GM18507 (cell line): ENCODE results near the gene CEP85.
"Not testable (repeated sequence)": the region's sequence is repeated elsewhere in the genome, so short reads cannot be mapped to it uniquely, and the experiment has no call there.

Experiments
- DNase-seq: peaks from one replicate; pipeline ENCODE4 v3.0.0; 2011; ENCODE audit warnings: low read depth; ENCODE audit not compliant: insufficient read length; ENCODE audit errors: extremely low spot score
- FAIRE-seq: peaks from 2 replicates; lab custom pipeline; 2011; peaks lifted over from hg19 to GRCh38; lab: Jason Lieb, UNC

The CEP85 gene

GRCh38 chr1:26287033-26287711, 53.2 kb downstream of the CEP85 start:
- DNase-seq = no peak
- peak; percentile 87 for FAIRE-seq

DNA sequence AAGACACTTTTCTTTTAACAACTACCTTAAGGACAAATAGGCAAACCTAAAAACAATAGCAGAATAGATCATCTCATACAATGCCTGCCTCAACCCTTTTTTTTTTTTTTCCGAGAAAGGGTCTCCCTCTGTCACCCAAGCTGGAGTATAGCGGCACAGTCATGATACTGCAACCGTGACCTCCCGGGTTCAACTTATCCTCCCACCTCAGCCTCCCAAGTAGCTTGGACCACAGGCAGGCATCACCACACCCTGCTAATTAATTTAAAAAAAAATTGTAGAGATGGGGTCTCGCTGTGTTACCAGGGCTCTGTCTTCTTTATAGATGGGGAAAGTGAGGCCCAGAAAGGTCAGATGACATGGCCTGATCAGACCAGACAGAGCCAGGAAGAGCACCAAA, 53.8 kb downstream of the CEP85 start:
- FAIRE-seq = peak; percentile 41
- no peak for DNase-seq

- FAIRE-seq (peak; percentile 59), DNase-seq (no peak)
Observed at GRCh38 chr1:26288311-26288941, 54.4 kb downstream of the CEP85 start.

GRCh38 chr1:26289158-26290059, 55.4 kb downstream of the CEP85 start:
- FAIRE-seq (peak; percentile 82), DNase-seq (peak; percentile 67)

GRCh38 chr1:26290122-26290881, 56.3 kb downstream of the CEP85 start:
- FAIRE-seq (peak; percentile 35), DNase-seq (no peak)

GRCh38 chr1:26290882-26291261, 56.9 kb downstream of the CEP85 start:
- no peak for FAIRE-seq
- no peak for DNase-seq

GRCh38 chr1:26291433-26291832, 57.4 kb downstream of the CEP85 start:
- FAIRE-seq (no peak), DNase-seq (no peak)

- no peak for FAIRE-seq
- no peak for DNase-seq
Observed at GRCh38 chr1:26291939-26292338, 57.9 kb downstream of the CEP85 start.

DNA sequence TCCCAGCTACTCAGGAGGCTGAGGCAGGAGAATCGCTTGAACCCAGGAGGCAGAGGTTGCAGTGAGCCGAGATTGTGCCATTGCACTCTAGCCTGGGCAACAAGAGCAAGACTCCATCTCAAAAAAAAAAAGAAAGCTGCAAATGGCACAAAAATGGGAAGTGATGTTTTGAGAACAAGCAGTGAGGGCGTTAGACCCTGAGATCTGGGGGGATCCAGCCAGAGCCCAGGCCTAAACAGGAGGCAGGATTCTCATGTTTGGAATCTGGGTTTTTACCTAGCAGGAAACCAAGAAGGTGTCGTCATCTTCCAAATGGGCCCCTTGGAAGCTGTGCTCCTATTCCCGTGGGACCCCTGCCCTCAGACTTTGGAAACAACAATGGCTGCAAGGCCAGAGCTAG, 58.7 kb downstream of the CEP85 start:
- not testable (repeated sequence) for DNase-seq

DNA sequence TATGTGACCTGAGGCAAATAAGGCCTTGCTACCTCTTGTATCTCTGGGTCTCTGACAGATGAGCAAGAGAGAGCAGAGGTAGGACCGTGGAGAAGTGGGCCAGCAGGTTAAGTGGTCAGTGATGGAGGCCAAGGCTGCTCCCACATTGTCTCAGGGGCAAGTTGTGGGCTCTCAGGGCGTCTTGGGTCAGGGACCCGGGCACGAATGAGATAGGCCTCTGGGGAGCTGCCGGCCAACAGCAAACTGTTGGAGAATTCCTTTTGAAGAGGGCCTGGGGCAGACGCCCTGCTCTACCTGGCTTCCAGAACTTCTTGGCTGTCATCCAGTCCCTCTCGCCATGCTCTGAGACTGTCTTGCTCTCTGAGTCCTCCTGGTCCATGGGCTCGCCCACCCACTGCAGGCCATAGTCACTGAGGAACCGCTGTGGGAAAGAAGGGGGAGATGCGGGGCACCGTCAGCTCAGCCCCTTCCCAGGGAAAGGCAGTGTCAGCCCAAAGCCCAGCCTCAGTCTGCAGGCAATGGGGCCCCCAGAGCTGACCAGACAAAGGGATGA, 60.0 kb downstream of the CEP85 start:
- FAIRE-seq (no peak), DNase-seq (no peak)

More for the DNA sequence above, 58.7 kb downstream of the CEP85 start:
- FAIRE-seq = not testable (repeated sequence)

GRCh38 chr1:26295194-26296138, 61.5 kb downstream of the CEP85 start:
- DNase-seq (no peak), FAIRE-seq (no peak)

DNA sequence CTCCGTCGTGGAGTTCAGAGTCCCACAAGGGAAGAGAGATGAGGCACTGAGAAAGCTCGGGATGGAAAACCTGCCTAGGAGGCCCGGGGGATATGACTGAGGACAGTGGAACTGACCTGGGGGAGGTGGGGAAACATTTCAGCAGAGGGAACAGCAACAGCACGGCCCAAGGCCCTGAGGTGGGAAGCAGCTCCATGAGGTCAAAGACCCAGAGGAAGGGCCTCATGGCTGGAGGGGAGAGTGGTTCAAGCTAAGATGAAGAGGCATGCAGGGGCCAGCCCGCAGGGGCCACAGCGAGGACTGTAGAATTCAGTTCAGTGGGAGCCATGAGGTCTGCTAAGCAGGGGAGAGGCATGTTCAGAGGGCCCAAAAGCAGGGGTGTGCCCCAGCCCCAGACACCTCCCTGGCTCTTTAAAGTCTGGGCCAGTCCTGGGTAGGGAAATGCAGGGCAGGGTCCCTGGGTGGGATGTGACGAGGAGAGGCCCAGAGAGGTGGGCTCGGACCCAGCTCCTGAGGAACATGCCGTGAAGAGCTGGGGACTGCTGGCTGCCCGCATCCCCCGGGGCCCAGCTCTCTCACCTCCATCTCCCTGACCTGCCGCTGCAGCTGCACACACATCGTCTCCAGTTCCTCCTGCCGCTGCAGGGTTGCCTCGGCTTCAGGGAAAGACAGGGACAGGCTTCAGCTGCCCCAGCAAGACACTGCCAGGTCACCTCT, 62.5 kb downstream of the CEP85 start:
- FAIRE-seq (no peak), DNase-seq (no peak)

DNA sequence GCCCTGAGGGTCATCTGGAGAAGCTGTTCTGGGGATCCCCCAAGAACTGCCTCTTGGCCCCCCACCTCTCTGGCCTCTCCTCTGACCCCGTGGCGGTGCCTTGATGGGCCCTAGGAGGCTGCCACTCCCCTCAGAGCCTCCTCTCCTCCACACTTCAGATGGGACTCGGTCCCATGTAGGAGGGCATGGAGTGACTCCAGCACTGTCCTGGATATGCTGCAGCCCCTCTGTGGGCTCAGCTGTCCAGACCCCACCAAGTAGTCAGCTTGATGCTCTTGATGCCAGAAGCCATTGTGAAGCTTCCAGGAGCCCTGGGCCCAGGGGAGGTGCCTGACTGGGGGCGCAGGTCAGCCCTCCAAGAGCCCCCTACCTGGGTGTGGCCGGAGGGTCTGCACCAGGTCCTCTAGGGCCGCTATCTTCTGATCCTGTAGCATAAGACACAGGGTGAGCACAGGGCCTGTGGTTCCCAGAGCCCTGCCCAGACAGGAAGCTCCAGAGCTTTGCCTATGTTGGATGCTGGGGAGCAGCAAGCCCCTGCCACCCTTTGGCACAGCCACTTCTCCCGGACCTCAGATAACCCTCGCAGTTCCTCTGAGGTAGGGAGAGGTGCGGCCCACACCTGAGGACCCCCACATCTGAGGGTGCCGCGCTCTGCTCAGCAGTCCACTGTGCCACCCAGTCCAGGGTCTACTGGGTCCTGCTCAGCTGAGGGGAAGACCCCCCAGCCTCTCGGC, 63.2 kb downstream of the CEP85 start:
- FAIRE-seq = no peak
- no peak for DNase-seq

DNA sequence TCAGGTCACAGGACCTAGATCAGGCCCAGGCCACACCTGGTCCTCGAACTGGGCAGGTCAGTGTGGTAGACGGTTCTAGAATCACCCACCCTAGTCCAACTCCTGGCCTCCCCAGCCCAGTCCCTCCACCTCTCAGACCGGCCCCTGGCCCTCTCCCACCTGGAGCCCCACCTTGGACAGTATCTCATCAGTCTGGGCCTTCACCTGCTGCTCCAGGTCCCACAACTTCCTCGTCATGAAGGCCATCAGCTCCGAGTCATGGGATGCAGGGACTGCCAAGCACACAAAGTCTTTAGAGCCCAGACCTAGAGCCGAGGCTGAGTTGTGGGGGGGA, 63.8 kb downstream of the CEP85 start:
- FAIRE-seq = no peak
- DNase-seq = no peak

DNA sequence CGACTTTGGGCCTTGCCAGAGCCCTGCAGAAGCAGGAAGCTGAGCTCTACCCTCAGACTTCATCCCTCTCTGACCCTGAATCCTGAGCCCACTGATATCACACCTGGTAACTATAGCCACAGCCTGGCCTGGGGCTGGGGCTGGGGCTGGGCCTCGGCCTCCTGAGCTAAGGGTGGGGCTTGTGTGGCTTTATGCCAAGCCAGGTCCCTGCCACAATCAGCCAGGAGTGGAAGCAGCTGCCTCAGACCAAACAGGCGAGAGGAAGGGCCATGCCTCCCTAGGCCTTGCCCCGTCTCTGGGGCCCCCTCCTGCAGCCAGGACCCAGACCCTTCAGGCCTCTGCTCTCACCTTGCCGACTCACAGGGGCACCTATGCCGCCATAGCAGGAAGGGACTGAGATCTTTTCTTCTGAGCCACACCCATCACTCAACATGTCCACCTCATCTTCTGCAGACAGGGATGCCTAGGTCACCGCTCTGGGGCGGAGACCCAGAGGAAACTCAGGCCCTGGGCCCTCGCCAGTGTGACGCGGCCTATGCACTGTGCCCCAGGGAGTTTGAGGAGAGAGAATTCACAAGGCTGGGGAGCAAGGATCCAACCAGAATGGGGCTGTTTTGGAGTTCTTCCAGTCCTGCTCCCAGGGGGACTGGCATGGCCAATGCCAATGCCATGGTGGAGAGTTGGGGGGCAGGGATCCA, 66.7 kb downstream of the CEP85 start:
- no peak for DNase-seq
- no peak for FAIRE-seq

DNA sequence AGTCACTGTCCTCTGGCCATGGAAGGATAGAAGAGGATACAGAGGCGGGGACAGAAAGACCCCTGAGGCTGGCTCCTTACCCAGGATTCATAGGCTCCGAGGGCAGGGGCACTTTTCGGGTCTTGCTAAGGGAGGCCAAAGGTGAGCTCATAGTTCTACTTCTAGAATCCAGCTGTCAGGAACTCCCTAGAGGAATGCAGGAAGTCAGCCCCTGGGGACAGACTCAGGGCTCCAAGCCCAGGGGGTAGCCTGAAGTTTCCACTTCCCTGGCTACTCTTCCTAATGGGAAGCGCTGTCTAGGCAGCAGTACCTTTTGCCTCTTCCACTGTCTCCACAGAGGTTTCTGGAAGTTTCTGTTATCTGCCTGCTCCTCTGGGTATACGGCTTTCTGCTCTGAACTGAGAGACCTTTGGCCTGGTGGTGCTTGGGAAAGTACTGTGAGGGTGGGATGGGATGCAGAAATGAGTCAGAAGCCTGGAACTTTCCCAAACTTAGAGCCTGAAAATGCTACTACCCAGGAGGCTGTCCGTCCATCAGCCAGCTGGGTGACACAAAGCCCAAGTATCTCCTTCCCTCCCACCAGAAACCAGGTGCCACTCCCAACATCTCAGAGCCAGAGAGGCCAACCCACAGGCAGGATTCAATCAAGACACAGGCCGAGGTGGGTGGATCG, 68.9 kb downstream of the CEP85 start:
- DNase-seq = no peak

More for the DNA sequence above, 68.9 kb downstream of the CEP85 start:
- FAIRE-seq = no peak
